Psoas muscle (tissue), 8 donors: ENCODE data around the gene ABCC9. TPM values are rescaled to one million over a fixed set of nuclear protein-coding genes. Genes with fewer than 3 reads are reported as not detected.

ENCODE experiments used
- ATAC-seq, 4 donors: fragments of 200-7000 bp; cut with Tn5 transposase; one replicate each; pipeline ENCODE4 v1.9.1; 2020; ENCODE audit warnings: moderate library complexity in 3 of 4, mild to moderate bottlenecking in 2 of 4
- DNase-seq, 2 donors: peaks; one replicate each; pipeline ENCODE4 v3.0.0-alpha.2; 2020
- H3K27ac ChIP-seq: fragments of 200-600 bp; one replicate; pipeline ENCODE4 v1.8.0; 2022
- H3K27me3 ChIP-seq, 3 donors: fragments of 200-600 bp in 1 of 3; one replicate each; pipeline versions ENCODE4 v1.6.1 to v1.8.0; 2013 to 2022; ENCODE audit warnings: low read length in 2 of 3, mild to moderate bottlenecking in 2 of 3, moderate library complexity in 1 of 3; ENCODE audit not compliant: insufficient read depth in 3 of 3
- H3K36me3 ChIP-seq, 2 donors: fragments of 200-600 bp in 1 of 2; one replicate each; pipeline versions ENCODE4 v1.6.1 to v1.8.0; 2013 to 2022; ENCODE audit warnings: low read depth in 1 of 2, mild to moderate bottlenecking in 1 of 2, moderate library complexity in 1 of 2; ENCODE audit not compliant: insufficient read depth in 1 of 2
- H3K4me1 ChIP-seq: fragments of 200-600 bp; one replicate; pipeline ENCODE4 v1.8.0; 2022
- H3K4me3 ChIP-seq: fragments of 200-600 bp; one replicate; pipeline ENCODE4 v1.8.0; 2022; ENCODE audit warnings: mild to moderate bottlenecking
- H3K9me3 ChIP-seq: fragments of 200-600 bp; one replicate; pipeline ENCODE4 v1.8.0; 2022
- WGBS, 3 donors: extraction: QIAGEN DNeasy Blood & Tissue Kit; methylation state at CpG; one replicate each; pipeline versions ENCODE4 v1.1.6 to v1.1.7; 2013; 5-methylcytosine and 5-hydroxymethylcytosine counted together
- intact Hi-C, 2 donors: fragments of 100-400 bp; cut with DNase I; formaldehyde crosslinking; loops; one replicate each; pipeline versions ENCODE4 v1.11.0 to v1.14.2; 2022
- polyA plus RNA-seq, 3 donors: library from polyadenylated mRNA; stranded (reverse); fragments of 200-250 nt; gene quantifications; one replicate each; pipeline ENCODE4 v1.2.3, GENCODE V29; 2013
- total RNA-seq, 4 donors: library from RNA; stranded (reverse); fragmentation: NEBNext Ultra II Directional in 2 of 4; extraction: Animal tissue kit (Norgen Biotek cat#: 25700) in 2 of 4; gene quantifications; one replicate each; pipeline versions ENCODE4 v1.2.1 to v1.2.4, GENCODE V29; 2021 to 2023
- TF ChIP-seq, protein P1 (sequence below): fragments of 200-600 bp; IDR thresholded peaks from one replicate; pipeline ENCODE4 v1.8.0; 2022; ENCODE audit warnings: antibody characterized with exemption
- donor health status: healthy with polysubstance abuse.
- donor health status: DM: no; HTN: no; CAD: no; lungs with moderate emphysema.
- donor health status: Bipolar disorder and iron deficiency.
- donor health status: healthy.
- donor health status: DM: yes; HTN: yes; CAD: no.
- donor health status: DM: no; HTN: no; CAD: no.
- donor health status: DM: no; HTN: no; CAD: no.
- donor health status: DM: yes; HTN: yes; CAD: no.

The ABCC9 gene
- total and polyA plus RNA-seq, 7 donors = 4.5 to 94.9 (median 52.7) TPM

DNA sequence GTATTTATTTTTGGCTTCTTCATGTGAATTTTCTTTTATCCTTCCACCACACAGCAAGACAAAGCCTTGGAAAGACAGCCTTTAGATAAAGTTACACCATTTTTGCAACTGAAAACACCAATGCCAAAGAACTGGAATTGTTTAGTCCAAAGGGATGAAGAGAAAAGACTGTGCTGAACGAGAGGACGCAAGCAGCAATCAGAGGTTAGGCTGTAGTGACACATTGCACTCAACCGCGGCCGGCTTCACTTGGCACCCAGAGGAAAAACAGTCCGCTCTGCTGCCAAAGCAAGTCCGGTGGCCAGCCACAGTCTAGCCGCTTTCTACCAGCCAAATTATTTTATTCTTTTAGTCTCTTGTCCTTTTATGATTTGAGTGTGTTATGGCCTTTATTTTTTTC, 117.6 kb downstream of the ABCC9 start:
- intact Hi-C loops = no loop called here
- DNase-seq (peak; percentile 71 to 85), ATAC-seq (peak; percentile 88 to 93 (median 91))
- Histone ChIP-seq H3K36me3 (peaks cover 0 to 29% of the 10 kb centered on the region in 2 donors), H3K9me3 (no peaks in the 10 kb centered on the region), H3K27me3 (no peaks in the 10 kb centered on the region), H3K27ac (peak overlapping the region; percentile 38), H3K4me3 (peak overlapping the region; percentile 23), H3K4me1 (peaks cover 17% of the 10 kb centered on the region)
- 19 to 34% (median 22%) methylated on average over 8 of the region's 8 CpGs for WGBS, 3 donors
- TF ChIP-seq, protein P1, sequence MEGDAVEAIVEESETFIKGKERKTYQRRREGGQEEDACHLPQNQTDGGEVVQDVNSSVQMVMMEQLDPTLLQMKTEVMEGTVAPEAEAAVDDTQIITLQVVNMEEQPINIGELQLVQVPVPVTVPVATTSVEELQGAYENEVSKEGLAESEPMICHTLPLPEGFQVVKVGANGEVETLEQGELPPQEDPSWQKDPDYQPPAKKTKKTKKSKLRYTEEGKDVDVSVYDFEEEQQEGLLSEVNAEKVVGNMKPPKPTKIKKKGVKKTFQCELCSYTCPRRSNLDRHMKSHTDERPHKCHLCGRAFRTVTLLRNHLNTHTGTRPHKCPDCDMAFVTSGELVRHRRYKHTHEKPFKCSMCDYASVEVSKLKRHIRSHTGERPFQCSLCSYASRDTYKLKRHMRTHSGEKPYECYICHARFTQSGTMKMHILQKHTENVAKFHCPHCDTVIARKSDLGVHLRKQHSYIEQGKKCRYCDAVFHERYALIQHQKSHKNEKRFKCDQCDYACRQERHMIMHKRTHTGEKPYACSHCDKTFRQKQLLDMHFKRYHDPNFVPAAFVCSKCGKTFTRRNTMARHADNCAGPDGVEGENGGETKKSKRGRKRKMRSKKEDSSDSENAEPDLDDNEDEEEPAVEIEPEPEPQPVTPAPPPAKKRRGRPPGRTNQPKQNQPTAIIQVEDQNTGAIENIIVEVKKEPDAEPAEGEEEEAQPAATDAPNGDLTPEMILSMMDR = no peak

DNA sequence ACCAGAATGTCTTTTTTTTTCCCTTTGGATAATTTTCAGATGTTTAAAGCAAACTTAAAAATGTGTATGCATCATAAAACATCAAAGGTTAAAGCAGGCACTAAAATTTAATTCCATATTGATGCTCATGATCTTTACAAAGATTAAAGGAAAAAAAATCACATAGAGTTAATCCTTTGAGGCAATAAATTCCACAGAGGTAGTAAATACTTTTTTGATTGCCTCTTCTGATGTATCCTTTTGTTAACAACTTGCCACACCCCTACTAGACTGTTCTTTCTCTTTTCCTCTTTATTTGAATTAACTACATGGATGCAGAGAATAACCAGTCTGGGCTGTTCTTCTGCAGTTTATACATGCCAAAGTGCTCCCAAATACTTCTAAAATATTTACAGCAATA, 121.5 kb downstream of the ABCC9 start:
- Histone ChIP-seq H3K27me3 (no peaks in the 10 kb centered on the region), H3K36me3 (peaks cover 0 to 27% of the 10 kb centered on the region in 2 donors), H3K27ac (no peak overlapping the region), H3K4me3 (no peak overlapping the region), H3K9me3 (no peaks in the 10 kb centered on the region), H3K4me1 (peaks cover 13% of the 10 kb centered on the region)
- DNase-seq = no peak
- intact Hi-C loops = no loop called here
- TF ChIP-seq, protein P1 = no peak
- ATAC-seq = no peak

DNA sequence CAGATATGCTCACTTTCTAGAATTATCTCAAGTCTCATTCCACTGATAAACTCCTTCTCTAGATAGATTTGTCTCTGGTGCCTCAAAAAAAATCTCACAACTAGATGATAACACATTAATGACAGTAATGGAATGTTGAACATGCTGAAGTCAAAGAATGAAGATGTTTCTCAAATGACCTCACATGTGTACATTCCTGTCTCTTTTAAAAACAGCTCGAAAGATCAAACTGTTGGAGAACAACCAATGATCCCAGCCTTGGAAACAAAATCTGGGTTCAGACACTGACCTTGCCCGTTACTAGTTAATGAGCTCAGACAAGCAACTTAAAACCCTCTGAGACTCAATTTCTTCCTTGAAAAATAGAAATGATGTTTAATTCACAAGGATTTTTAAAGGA, 122.0 kb downstream of the ABCC9 start:
- TF ChIP-seq, protein P1 = no peak
- peaks cover 13% of the 10 kb centered on the region for H3K4me1 ChIP-seq
- no peaks in the 10 kb centered on the region for H3K9me3 ChIP-seq
- WGBS, 3 donors = 6 to 14% (median 10%) methylated on average over 2 of the region's 2 CpGs
- peak overlapping the region; percentile 58 for H3K27ac ChIP-seq
- no peak overlapping the region for H3K4me3 ChIP-seq
- DNase-seq (no peak), ATAC-seq (no peak)
- no peaks in the 10 kb centered on the region for H3K27me3 ChIP-seq
- intact Hi-C loops = no loop called here
- H3K36me3 ChIP-seq = peaks cover 0 to 31% of the 10 kb centered on the region in 2 donors

DNA sequence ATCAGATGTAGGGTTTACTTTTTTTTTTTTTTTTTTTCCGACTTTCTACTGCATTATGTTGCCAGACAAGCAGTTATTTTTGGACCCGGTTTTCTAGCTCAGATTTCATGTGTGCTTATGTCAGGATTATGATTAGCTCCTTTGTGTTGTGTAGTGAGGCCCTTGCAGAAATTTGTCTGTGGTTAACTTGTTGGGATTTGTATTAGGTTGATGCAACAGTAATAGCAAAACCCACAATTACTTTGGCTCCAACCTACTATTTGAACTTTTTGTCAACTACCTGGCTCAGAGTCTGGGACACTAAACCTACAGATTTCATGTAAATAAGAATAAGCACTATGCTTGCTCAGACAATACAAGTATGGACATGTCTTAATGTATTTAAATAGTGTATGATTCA, 122.6 kb downstream of the ABCC9 start:
- WGBS, 3 donors = 19 to 32% (median 23%) methylated on average over 2 of the region's 2 CpGs
- ATAC-seq = peak; percentile 46 to 63 (median 52)
- intact Hi-C loops = no loop called here
- Histone ChIP-seq H3K36me3 (peaks cover 0 to 37% of the 10 kb centered on the region in 2 donors), H3K27me3 (no peaks in the 10 kb centered on the region), H3K4me1 (peaks cover 13% of the 10 kb centered on the region), H3K4me3 (no peak overlapping the region), H3K27ac (peak overlapping the region; percentile 58), H3K9me3 (no peaks in the 10 kb centered on the region)
- TF ChIP-seq, protein P1 = no peak
- DNase-seq = no peak
